Uterus (tissue), 2 donors: Measurements from ENCODE around the gene CD99.

Experiments
- CTCF ChIP-seq, 4 experiments: fragments of 200-600 bp in 2 of 4; fragments of 450-650 bp in 2 of 4; sonication (generic) in 2 of 4; IDR thresholded peaks; one replicate each; pipeline ENCODE4 v1.5.1; 2016 to 2019; ENCODE audit warnings: antibody characterized with exemption in 4 of 4, mild to moderate bottlenecking in 2 of 4, moderate library complexity in 1 of 4
- POLR2A ChIP-seq, 2 donors: fragments of 450-650 bp; IDR thresholded peaks; one replicate each; pipeline ENCODE4 v1.6.1; 2016; ENCODE audit warnings: antibody characterized with exemption in 2 of 2, mild to moderate bottlenecking in 1 of 2, moderate library complexity in 1 of 2

- TF ChIP-seq POLR2A (IDR thresholded peaks at IDR 0.05), result no peak
- no peak for TF ChIP-seq CTCF (IDR thresholded peaks at IDR 0.05)
Measured at GRCh38 chrX:2677764-2678163, 13.3 kb upstream of the CD99 start.
